Measurements from ENCODE around the gene LRFN3. TPM values are rescaled to one million over a fixed set of nuclear protein-coding genes. Genes with fewer than 3 reads are reported as not detected.
A peak's percentile ranks its signal among the peaks of the same experiment; 100 is the strongest.

The LRFN3 gene, protein sequence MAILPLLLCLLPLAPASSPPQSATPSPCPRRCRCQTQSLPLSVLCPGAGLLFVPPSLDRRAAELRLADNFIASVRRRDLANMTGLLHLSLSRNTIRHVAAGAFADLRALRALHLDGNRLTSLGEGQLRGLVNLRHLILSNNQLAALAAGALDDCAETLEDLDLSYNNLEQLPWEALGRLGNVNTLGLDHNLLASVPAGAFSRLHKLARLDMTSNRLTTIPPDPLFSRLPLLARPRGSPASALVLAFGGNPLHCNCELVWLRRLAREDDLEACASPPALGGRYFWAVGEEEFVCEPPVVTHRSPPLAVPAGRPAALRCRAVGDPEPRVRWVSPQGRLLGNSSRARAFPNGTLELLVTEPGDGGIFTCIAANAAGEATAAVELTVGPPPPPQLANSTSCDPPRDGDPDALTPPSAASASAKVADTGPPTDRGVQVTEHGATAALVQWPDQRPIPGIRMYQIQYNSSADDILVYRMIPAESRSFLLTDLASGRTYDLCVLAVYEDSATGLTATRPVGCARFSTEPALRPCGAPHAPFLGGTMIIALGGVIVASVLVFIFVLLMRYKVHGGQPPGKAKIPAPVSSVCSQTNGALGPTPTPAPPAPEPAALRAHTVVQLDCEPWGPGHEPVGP
- total RNA-seq (10 to 100 TPM; 27.6 to 31.7 TPM), polyA plus RNA-seq (ENCODE audit: insufficient read depth, low read depth, low replicate concordance) (12.7 TPM)
- long read RNA-seq, donor 1, partial matches to known transcripts = 10 of 13 reads
- long read RNA-seq, donor 1, other reads (novel, unspliced or antisense) = 0 of 13 reads
- long read RNA-seq, donor 2 = 0 reads

DNA sequence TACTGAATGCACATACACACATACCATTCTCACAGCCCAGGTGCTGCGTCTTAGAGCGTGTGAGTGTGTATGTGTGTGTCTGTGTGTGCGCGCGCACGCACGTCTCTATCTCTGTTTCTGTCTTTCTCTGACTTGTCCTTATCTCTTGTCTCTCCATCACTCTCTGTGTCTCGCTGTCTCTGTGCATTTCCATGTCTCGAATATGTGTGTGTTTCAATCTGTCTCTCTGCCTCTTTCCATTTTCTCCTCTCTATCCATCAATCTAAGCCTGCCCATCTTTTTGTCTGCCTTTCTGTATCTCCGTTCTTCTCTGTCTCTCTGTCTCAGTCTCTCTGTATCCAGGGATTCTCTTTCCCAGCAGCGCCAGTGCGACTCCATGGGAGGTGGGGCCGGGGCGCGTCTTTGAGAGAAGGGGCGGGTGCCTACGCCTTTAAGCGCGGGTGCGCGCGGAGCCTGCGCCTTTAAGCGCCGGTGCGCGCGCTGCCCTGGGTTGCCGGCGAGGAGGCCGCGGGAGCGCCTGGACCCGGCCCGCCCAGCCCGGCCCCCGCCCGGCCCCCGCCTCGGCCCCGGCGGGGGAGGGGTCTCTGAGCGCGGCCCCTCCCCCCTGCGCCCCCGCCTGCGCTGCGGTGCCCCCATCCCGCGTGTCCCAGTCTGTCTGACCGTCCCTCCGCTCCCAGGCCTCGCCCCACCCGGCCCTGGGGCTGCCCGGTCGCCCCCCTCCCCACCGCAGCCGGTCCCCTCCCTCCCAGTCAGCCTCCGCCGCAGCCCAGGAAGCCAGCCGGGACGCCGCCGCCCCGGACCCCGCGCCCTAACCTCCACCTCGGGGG lies at the start of gene LRFN3:
Gene LRFN3 (plus strand): TSS at position 464 of the 827 bp plus-strand sequence. CDS start 3,052 bp downstream, outside the sequence.
- intact Hi-C loops (cut with DNase I; ENCODE audit: low total_unique reads) = no loop called here
- Histone ChIP-seq H3K4me3 (peak within 1 kb of the TSS; percentile 70 to 78), H3K9me3 (no peaks in the 10 kb centered on the region), H3K27ac (peak within 1 kb of the TSS; percentile 65 to 79), H3K36me3 (ENCODE audit: low read depth, missing control alignments) (no peaks in the 10 kb centered on the region), H3K27me3 (no peaks in the 10 kb centered on the region), H3K4me1 (peaks cover 19% of the 10 kb centered on the region)
- DNase-seq = peak; percentile 89
- TF ChIP-seq, protein P1, sequence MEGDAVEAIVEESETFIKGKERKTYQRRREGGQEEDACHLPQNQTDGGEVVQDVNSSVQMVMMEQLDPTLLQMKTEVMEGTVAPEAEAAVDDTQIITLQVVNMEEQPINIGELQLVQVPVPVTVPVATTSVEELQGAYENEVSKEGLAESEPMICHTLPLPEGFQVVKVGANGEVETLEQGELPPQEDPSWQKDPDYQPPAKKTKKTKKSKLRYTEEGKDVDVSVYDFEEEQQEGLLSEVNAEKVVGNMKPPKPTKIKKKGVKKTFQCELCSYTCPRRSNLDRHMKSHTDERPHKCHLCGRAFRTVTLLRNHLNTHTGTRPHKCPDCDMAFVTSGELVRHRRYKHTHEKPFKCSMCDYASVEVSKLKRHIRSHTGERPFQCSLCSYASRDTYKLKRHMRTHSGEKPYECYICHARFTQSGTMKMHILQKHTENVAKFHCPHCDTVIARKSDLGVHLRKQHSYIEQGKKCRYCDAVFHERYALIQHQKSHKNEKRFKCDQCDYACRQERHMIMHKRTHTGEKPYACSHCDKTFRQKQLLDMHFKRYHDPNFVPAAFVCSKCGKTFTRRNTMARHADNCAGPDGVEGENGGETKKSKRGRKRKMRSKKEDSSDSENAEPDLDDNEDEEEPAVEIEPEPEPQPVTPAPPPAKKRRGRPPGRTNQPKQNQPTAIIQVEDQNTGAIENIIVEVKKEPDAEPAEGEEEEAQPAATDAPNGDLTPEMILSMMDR (IDR thresholded peaks at IDR 0.05) = no peak
- no peak for TF ChIP-seq POLR2A (IDR thresholded peaks at IDR 0.05)
- 1% methylated on average over 30 of the region's 68 CpGs for WGBS, 2 donors

DNA sequence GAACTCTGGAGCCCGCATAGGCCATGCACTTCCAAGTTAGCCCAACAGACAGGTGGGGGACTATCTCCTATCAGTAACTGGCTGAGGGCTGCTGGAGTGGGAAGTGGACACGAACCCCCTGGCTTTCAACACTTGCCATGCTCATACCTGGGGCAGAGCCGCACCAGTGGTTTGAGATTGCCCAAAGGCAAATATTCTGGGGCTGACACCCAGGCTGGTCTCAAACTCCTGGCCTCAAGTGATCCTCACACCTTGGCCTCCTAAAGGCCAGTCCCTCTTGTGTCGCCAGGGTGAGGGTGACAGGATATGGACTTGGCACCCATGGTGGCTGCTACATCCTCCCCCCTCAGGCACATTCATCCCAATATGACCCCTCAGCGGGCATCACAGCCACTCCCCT lies 49.0 kb upstream of the LRFN3 start:
- no peak for DNase-seq
- Histone ChIP-seq H3K4me3 (no peak overlapping the region), H3K9me3 (no peaks in the 10 kb centered on the region), H3K4me1 (no peaks in the 10 kb centered on the region), H3K27ac (no peak overlapping the region), H3K36me3 (ENCODE audit: low read depth, missing control alignments) (no peaks in the 10 kb centered on the region), H3K27me3 (no peaks in the 10 kb centered on the region)
- intact Hi-C loops (cut with DNase I; ENCODE audit: low total_unique reads) = no loop called here
- 90% methylated on average over 5 of the region's 5 CpGs for WGBS, 2 donors
- no peak for TF ChIP-seq POLR2A (IDR thresholded peaks at IDR 0.05)
- TF ChIP-seq, protein P1 (IDR thresholded peaks at IDR 0.05) = no peak

DNA sequence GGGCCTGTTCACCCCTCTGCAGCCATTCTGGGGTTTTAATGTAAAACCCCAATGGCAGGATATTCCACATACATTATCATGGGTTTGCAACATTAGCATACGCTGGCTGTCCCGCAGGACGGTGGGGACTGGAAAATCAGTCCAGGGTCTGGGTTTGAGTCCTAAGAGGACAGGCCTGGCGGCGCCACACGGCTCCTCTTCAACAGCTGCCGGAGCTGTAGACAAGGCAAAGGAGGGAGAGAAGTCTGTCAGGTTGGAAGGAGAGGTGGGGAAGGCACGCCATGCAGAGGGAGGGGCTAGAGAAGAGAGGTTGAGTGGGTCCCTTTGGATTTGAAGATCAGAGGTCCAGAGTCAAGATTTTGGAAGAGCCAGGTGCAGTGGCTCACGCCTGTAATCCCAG lies 47.8 kb upstream of the LRFN3 start:
- DNase-seq = no peak
- 91 to 96% methylated on average over 9 of the region's 9 CpGs for WGBS, 2 donors
- H3K36me3 ChIP-seq (ENCODE audit: low read depth, missing control alignments) = no peaks in the 10 kb centered on the region
- H3K27ac ChIP-seq = no peak overlapping the region
- no peak overlapping the region for H3K4me3 ChIP-seq
- no peaks in the 10 kb centered on the region for H3K27me3 ChIP-seq
- intact Hi-C loops (cut with DNase I; ENCODE audit: low total_unique reads) = no loop called here
- TF ChIP-seq, protein P1 (IDR thresholded peaks at IDR 0.05) = no peak
- TF ChIP-seq POLR2A (IDR thresholded peaks at IDR 0.05) = no peak
- no peaks in the 10 kb centered on the region for H3K4me1 ChIP-seq
- H3K9me3 ChIP-seq = no peaks in the 10 kb centered on the region

DNA sequence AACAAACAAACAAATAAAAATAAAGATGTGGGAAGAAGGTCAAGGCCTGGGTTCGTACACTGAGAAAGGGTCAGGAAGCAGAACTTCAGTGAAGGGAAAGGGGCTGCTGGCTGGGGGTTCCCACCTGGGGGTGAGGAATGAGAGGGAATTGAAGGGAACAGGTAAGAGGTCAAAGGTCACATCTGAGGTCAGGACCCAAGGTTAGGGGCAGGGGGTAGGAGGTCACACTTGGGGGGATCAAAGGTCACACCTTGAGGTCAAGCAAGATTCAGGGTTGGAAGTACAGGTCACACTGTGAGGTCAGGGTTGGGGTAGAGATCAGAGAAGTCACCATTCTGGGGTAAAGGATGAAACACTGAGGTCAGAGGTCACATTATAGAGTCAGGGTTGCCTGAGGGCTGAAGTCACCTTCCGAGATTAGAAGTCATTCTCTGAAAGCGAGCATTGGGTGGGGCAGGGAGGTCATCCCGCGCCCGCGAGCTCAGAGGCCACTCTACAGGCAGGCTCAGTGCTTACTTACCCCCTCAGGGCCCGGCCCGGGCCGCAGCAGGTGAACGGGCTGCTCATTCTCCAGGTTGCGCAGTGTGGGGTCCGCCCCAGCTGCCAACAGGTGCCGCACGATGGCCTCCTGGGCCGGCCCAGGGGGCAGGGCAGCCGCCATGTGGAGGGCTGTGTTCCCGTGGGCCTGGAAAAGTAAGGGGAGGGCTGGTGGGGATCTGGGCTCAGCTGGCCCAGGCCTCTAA lies 46.6 kb upstream of the LRFN3 start:
- TF ChIP-seq POLR2A (IDR thresholded peaks at IDR 0.05) = no peak
- intact Hi-C loops (cut with DNase I; ENCODE audit: low total_unique reads) = no loop called here

More for the DNA sequence above, 46.6 kb upstream of the LRFN3 start:
- Histone ChIP-seq H3K4me3 (no peak overlapping the region), H3K36me3 (ENCODE audit: low read depth, missing control alignments) (no peaks in the 10 kb centered on the region), H3K4me1 (no peaks in the 10 kb centered on the region), H3K27me3 (no peaks in the 10 kb centered on the region), H3K9me3 (no peaks in the 10 kb centered on the region), H3K27ac (no peak overlapping the region)
- 93 to 94% methylated on average over 6 to 18 of the region's 18 CpGs for whole genome bisulfite sequencing, 2 donors
- no peak for DNase-seq

All from testis (tissue), 5 donors.